ACC112 (cell line): ENCODE results near the gene BRD9.
"Not testable (repeated sequence)": the region's sequence is repeated elsewhere in the genome, so short reads cannot be mapped to it uniquely, and the experiment has no call there.

Experiments used
- H2AFZ ChIP-seq: fragments of 200-600 bp; sonication (generic); one replicate; pipeline ENCODE4 v1.6.0; 2017; ENCODE audit warnings: antibody characterized with exemption, low read length; ENCODE audit not compliant: unreplicated experiment
- H3K27ac ChIP-seq: fragments of 200-600 bp; sonication (generic); 2 replicates; pipeline ENCODE4 v1.5.1; 2014; ENCODE audit warnings: low read depth, mild to moderate bottlenecking, antibody characterized with exemption, low read length, moderate library complexity
- H3K27me3 ChIP-seq: fragments of 200-600 bp; sonication (generic); 2 replicates; pipeline ENCODE4 v1.6.1; 2014; ENCODE audit warnings: mild to moderate bottlenecking, antibody characterized with exemption, low read length, moderate library complexity, mixed read lengths; ENCODE audit not compliant: insufficient read depth
- H3K36me3 ChIP-seq: fragments of 200-600 bp; sonication (generic); 2 replicates; pipeline ENCODE4 v1.6.1; 2016; ENCODE audit warnings: mild to moderate bottlenecking, antibody characterized with exemption, low read length, moderate library complexity, mixed read lengths; ENCODE audit not compliant: insufficient read depth
- H3K4me1 ChIP-seq: fragments of 200-600 bp; sonication (generic); one replicate; pipeline ENCODE4 v1.6.1; 2016; ENCODE audit warnings: low read length, mixed read lengths; ENCODE audit not compliant: insufficient read depth, unreplicated experiment, control insufficient read depth
- H3K4me3 ChIP-seq: fragments of 200-600 bp; sonication (generic); 2 replicates; pipeline ENCODE4 v1.5.1; 2014; ENCODE audit warnings: mild to moderate bottlenecking, low read depth, low read length
- H3K79me2 ChIP-seq: fragments of 200-600 bp; sonication (generic); one replicate; pipeline ENCODE4 v1.6.0; 2016; ENCODE audit warnings: low read length; ENCODE audit not compliant: control insufficient read depth, unreplicated experiment, insufficient read depth

BRD9 gene

DNA sequence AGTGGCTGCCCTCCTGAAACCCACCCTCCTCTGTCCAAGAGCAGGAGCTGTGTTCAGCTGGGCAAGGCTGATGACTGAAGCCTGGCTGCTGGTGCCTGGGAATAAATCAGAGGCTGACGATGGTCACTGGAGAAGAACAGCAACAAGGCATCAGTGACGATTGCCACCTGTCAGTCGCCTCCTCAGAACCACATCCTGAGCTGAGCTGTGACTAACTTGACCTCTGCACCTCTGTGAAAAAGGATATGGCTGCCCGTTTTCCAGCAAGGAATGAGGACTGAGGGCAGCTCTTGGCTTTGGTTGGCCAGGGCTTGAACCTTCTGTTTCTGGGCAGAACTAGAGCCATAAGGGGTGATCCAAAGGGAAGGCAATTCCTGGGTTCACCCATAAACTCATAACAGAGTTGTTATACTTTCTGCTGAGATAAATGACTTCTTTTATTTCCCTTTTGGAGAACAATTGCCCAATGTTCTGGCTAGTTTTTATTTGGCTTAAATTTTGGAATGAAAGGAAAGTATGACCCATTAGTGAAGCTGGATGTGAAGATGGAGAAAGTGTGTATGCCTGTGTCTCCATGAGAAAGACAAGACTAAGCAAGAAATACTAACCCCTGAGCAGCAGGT, 40.1 kb upstream of the BRD9 start:
- Histone ChIP-seq H3K27me3 (peaks cover 33% of the 10 kb centered on the region), H3K79me2 (no peaks in the 10 kb centered on the region), H3K4me3 (no peak overlapping the region), H3K36me3 (no peaks in the 10 kb centered on the region), H3K4me1 (no peaks in the 10 kb centered on the region), H3K27ac (no peak overlapping the region), H2AFZ (no peak overlapping the region)

DNA sequence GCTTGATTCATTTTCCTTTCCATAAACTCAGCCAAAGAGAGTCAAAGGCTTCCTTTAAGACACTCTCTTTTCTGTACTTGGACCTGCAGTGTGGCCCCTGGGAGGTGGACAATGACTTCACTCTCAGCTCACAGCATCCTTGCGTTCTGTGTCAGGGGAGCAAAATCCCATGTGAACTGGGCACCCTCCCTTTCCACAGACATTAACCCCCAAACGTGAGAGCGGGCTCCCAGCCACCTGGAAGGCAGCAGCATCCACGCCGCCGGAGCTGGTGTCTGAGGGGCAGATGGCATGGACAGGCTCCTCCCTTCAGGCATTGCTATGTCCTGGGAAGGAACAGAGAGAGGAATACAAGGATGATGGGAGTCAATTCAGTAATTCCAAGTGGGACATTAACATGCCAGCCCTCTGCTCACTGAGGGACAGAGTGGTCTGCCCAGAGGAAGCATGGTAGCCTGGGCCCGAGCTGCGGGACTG, 39.6 kb upstream of the BRD9 start:
- Histone ChIP-seq H3K27ac (no peak overlapping the region), H2AFZ (no peak overlapping the region), H3K36me3 (no peaks in the 10 kb centered on the region), H3K79me2 (no peaks in the 10 kb centered on the region), H3K4me1 (no peaks in the 10 kb centered on the region), H3K27me3 (peaks cover 28% of the 10 kb centered on the region), H3K4me3 (no peak overlapping the region)

DNA sequence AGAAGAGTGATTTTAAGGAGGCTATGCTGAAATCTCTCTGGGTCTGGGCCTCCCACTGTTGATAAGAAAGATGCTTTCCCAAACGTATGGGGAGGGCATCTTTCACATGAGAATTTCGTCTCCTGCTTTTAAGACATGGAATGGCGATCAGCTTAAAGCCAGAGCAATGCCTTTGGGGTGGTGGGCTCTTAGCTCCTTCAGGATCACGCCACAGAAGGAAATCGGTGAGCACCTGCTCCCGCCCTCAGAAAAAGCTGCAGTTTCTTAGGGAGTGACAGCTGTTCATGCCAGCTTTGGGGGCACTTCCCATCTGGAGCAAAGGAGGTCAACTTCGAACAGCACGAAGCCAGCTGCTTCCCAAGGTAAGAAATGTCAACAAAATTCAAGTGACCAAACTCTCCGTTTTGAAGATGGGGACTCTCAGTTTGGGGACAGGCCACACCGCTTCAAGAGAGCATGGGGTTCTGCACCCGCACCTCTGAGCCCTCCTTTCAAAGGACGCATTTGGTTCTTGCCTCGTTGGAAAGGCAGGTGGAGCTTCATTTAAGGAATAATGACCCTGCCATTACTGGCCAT, 39.1 kb upstream of the BRD9 start:
- no peak overlapping the region for H2AFZ ChIP-seq
- no peaks in the 10 kb centered on the region for H3K36me3 ChIP-seq
- H3K27ac ChIP-seq: no peak overlapping the region
- no peaks in the 10 kb centered on the region for H3K79me2 ChIP-seq
- no peaks in the 10 kb centered on the region for H3K4me1 ChIP-seq
- peaks cover 23% of the 10 kb centered on the region for H3K27me3 ChIP-seq
- no peak overlapping the region for H3K4me3 ChIP-seq

DNA sequence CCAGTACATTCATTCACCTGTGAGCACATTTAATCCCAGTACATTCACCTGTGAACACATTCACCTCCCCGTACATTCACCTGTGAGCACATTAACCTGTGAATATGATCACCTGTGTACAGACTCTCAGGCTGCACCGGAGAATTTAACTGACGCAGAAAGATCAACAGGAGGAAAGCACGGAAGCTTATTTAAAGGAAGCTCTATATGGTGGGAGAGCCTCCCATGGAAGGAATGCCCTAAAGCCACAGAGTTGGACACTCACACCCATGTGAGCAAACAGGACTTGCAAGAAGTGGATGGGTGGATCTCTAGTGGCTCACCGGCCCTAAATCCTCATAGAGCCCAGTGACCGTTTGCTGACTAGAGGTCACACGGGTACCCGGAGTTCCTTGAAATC, 38.3 kb upstream of the BRD9 start:
- H3K4me3 ChIP-seq: no peak overlapping the region
- H2AFZ ChIP-seq: no peak overlapping the region
- no peak overlapping the region for H3K27ac ChIP-seq
- H3K36me3 ChIP-seq: no peaks in the 10 kb centered on the region
- H3K79me2 ChIP-seq: no peaks in the 10 kb centered on the region
- peaks cover 22% of the 10 kb centered on the region for H3K27me3 ChIP-seq
- no peaks in the 10 kb centered on the region for H3K4me1 ChIP-seq

DNA sequence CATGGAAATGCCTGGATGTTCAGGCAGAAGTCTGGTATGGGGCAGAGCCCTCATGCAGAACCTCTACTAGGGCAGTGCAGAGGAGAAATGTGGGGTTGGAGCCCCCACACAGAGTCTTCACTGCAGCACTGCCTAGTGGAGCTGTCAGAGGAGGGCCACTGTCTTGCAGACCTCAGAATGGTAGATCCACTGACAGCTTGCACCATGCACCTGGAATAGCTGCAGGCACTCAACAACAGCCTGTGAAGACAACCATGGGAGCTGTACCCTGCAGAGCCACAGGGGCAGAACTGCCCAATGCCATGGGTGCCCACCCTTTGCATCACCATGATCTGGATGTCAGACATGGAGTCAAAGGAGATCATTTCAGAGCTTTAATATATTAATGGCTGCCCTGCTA, 37.0 kb upstream of the BRD9 start:
- Histone ChIP-seq H3K4me1 (no peaks in the 10 kb centered on the region), H3K4me3 (no peak overlapping the region), H3K27ac (no peak overlapping the region)

DNA sequence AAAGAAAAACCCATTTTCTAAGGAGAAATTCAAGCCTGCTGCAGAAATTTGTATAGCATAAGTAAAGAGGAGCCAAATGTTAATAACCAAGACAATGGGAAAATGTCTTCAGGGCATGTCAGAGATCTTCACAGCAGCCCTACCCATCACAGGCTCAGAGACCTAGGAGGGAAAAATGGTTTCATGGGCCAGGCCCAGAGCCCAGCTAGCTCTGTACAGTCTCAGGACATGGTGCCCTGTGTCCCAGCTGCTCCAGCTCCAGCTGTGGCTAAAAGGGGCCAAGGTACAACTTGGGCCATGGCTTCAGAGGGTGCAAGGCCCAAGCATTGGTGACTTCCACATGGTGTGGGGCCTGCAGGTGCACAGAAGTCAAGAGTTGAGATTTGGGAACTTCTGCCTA, 36.6 kb upstream of the BRD9 start:
- H3K4me3 ChIP-seq, H3K36me3 ChIP-seq, H2AFZ ChIP-seq, H3K79me2 ChIP-seq, H3K27ac ChIP-seq, H3K4me1 ChIP-seq: not testable (repeated sequence)
- peaks cover 22% of the 10 kb centered on the region for H3K27me3 ChIP-seq

More for the DNA sequence above, 37.0 kb upstream of the BRD9 start:
- no peaks in the 10 kb centered on the region for H3K36me3 ChIP-seq
- H3K79me2 ChIP-seq: no peaks in the 10 kb centered on the region
- H2AFZ ChIP-seq: no peak overlapping the region
- H3K27me3 ChIP-seq: peaks cover 22% of the 10 kb centered on the region

DNA sequence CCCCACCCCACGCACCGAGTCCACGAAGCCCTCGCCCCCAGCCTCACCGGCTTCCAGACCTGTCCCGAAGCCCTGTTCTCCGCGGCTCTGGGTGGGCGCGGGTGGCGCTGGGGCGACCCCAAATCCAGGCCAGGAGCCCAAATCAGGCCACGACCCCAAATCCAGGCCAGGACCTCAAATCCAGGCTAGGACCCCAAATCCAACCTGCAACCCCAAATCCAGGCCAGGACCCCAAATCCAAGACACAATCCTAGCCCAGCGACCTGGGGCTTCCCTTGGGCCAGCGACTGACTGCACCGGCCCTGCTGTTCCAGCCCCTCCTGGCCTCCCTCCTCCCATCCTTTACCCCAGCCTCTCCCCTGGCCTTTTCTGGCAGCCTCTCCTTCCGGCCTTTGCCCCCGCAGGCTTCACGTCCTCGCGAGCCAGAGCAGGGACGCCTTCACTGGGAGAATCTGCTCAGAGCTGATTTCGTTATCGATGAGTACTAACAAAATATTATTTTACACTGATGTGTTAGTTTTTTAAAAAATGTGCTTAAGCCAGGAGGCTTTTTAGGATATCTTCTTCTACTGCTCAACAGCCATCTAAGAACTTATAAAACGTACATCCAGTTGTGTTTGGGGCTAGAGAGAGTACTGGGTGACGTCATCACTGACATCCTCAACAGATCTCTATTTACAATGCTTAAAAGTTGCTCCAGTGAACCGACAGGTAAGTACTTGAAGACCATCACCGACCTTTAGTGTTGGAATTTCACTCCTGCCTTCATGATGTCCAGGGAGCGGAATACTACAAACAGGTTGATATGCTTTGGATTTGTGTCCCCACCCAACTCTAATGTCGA, 34.8 kb upstream of the BRD9 start:
- no peaks in the 10 kb centered on the region for H3K4me1 ChIP-seq
- H3K36me3 ChIP-seq: no peaks in the 10 kb centered on the region
- H3K27ac ChIP-seq: no peak overlapping the region
- H3K79me2 ChIP-seq: no peaks in the 10 kb centered on the region
- H3K4me3 ChIP-seq: peak overlapping the region; percentile 67
- no peak overlapping the region for H2AFZ ChIP-seq
- peaks cover 20% of the 10 kb centered on the region for H3K27me3 ChIP-seq

DNA sequence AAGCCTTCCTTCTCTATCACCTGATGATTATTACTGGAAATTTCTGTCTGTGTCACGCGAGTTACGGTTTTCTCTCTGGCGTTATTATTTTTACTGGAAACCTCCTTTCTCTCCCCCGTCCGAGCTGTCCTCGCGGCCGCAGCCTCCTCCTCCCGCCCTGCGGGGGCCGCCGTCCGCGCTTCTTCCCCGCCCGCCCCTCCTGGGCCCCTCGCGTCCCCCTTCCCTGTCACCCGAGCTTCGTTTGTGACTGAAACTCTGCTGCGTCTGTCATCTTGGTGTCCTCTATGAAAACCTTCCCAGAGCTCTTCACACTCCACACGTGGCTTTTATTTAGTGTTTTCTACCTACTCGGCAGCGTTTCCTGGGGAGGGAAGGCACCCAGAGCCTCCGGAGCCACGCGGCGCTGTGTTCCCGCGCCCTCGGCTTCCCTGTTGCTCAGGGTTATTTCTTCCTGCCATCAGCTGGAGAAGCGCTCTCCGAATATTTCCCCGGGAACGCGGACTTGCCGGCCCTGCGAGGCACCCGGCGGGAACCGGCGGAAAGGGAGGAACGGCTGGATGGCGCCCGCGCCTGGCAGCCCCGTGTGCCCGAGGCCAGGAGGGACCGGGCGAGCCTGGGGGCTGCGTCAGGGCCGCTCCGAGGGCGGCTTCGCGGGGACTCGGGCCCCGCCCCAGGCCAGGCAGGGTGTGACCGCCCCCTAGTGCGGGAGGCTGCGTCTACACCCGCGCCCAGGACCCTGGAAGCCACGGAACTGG, 34.0 kb upstream of the BRD9 start:
- peaks cover 12% of the 10 kb centered on the region for H3K27me3 ChIP-seq
- peak overlapping the region; percentile 67 for H3K4me3 ChIP-seq
- H3K36me3 ChIP-seq: no peaks in the 10 kb centered on the region
- no peak overlapping the region for H2AFZ ChIP-seq
- H3K27ac ChIP-seq: no peak overlapping the region
- no peaks in the 10 kb centered on the region for H3K79me2 ChIP-seq
- H3K4me1 ChIP-seq: no peaks in the 10 kb centered on the region

DNA sequence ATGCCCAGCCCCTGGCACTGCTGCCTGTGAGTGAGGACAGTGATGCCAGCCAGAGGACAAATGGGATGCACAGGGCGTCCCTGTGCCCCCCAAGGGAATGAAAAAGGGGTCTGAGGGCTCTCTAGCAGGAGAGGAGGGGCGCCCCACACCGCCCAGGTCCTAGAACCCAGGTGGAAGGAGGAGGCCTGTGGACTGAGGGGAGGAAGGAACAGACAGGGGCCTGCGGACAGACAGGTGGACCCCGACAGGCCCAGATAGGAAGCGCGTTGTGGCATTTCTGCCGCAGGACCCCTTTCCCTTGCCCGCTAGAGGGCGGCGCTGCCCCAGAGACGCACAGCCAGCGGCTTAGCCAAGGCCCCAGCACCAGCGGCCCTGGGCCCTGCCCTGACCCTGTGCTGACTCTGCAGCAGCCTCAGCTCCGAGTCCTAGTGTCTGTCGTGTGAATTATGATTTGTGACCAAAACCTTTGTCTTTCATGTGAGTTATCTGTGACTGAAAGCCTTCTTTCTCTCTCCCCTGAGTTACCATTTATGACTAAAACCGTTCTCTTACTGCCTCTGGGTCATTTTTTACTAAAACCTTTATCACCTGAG, 30.8 kb upstream of the BRD9 start:
- Histone ChIP-seq H3K4me3 (no peak overlapping the region), H3K79me2 (no peaks in the 10 kb centered on the region), H2AFZ (no peak overlapping the region), H3K27ac (no peak overlapping the region), H3K27me3 (peaks cover 10% of the 10 kb centered on the region), H3K4me1 (no peaks in the 10 kb centered on the region), H3K36me3 (no peaks in the 10 kb centered on the region)
